HG03108 (cell line): ENCODE data around the gene SEC16B.

Experiments
- ATAC-seq: cut with Tn5 transposase; IDR thresholded peaks from one replicate; pipeline ENCODE4 v1.9.1; 2021; ENCODE audit warnings: moderate library complexity; ENCODE audit not compliant: unreplicated experiment

SEC16B gene

DNA sequence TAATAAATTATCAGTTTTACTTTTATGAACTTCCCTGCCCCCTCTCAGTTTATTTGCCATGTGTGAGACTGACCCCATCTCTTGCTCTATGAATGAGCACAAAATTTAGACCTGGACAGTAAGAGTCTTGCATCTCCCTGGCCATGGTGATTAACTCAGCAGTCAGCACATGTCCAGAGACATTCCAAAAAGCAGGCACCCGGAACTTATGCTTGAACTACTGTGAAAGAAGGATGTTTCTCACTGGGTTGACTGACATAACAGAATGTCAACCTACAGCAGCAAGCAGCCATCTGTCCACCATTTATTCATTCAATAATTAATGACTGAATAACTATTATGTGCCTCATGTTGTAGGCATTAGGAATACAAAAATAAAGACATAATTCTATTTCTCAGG is 11.3 kb upstream of the SEC16B start:
- ATAC-seq: no peak

DNA sequence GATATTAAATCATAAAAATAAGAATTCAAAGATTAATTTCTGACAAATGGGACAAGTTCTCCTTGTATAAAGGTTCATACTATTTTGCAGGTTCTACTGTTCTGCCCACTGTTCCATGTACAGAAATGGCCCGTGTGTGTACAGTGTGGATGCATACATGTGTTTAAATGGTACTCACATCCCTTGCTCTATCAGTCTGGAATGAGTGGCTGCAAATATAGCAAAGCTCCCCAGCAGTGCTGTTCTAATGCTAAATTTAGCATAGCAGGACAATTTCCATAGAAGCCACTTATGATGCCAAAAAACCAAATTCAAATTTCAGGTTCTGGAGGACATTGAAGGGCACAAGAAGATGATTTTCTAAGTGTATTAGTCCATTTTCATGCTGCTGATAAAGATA is 9.4 kb upstream of the SEC16B start:
- no peak for ATAC-seq

- no peak for ATAC-seq
These were observed 8.7 kb upstream of the SEC16B start for GRCh38 chr1:177978530-177978929.

- no peak for ATAC-seq
These were observed 7.3 kb upstream of the SEC16B start for GRCh38 chr1:177977141-177977540.

GRCh38 chr1:177976596-177976995 is 6.7 kb upstream of the SEC16B start:
- ATAC-seq: no peak

DNA sequence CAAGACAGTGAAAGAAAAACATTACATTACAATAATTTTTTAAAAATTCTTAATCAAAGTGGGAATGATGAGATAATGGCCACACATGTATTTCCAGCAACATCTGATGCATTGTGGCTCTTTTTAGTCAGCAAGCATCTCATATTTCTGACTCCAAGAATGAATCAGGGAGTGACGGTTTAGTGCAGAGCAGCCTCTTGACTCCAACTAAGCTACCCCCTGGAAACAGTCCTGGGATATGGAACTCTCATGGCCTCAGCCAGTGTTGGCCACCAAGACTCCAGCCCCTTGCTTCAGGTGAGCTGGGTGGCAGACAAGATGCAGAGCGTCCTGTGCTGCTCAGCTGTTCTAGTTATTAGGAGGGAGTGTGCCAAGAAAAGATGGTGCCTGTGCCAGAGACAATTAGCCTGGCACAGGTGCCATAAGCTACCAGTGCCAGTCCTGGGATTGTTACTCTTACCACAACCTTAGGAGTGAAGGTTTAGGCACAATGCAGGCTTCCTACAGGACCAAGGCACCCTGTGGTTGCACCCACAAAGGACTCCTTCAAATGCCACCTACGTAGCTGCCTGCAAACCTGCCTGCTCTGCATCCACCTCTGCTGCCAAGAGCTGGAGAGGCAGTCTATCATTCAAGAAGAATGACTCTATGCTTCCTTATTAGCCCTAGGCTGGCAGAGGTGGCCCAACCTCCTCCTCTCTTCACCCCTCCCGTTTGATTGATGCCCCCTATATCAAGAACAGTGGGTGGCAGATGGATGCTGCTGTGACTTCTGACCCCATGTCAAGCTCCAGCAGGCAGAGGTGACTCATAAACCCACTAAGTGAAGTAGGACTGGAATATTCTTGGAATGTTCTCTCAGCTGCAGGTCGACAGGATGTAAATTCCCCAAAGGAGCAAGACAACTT is 6.0 kb upstream of the SEC16B start:
- no peak for ATAC-seq

DNA sequence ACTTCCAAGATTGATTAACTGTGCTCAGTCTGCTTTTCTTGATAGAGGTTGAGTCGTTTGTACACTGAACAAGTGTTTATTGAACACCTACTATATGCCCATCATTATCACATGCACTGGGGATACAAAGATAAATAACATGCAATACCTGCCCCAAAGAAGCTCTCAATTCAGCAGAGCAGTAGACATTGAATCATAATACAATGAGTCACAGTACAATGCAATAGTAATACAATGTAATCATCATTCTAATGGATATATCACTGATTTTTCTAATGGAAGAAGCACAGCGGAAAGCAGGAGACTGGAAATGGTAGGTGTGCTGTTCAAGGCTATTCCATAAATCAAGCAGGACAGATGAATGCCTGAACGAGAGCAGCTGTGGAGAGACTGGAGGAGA is 3.7 kb upstream of the SEC16B start:
- ATAC-seq: no peak

- ATAC-seq: no peak
These were observed 749 bp downstream of the SEC16B start for GRCh38 chr1:177969109-177969508.

DNA sequence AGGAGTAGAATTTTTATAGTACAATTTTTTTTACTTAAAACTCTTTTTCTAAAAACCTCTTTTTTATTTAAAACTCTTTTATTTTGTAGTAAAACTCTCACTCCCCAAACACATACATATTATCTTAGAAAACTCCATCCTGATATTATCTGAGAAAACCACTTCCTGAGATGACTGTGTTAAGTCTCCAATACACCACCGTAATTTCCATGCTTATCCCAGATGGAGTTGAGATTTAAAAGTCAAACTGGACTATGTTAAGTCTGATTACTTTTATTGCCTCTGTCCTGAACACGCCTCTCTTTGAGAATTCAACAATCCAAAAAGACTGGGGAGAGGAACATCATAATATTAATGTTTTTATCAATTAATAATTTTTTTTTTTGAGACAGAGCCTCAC is 3.7 kb downstream of the SEC16B start:
- no peak for ATAC-seq

GRCh38 chr1:177965293-177965692 is 4.6 kb downstream of the SEC16B start:
- ATAC-seq: no peak

DNA sequence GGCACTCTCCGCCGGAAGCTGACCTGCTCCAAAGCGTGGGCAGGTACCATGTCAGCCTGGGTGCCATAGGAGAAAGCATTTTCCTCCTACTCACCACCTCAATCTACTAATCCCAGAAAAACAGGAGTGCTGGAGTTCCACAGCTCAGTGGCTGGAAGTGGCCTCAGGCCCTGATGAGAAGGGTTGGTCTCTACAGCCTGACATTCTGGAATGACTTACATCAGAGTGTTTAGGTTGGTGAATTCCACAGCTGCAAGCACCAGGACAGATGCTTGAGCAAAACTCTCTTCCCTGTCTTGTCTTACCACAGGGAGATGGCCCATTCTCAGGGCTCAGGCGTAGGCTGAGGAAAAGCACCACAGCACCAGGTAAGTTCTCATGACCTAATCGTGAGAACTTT is 5.5 kb downstream of the SEC16B start:
- no peak for ATAC-seq

DNA sequence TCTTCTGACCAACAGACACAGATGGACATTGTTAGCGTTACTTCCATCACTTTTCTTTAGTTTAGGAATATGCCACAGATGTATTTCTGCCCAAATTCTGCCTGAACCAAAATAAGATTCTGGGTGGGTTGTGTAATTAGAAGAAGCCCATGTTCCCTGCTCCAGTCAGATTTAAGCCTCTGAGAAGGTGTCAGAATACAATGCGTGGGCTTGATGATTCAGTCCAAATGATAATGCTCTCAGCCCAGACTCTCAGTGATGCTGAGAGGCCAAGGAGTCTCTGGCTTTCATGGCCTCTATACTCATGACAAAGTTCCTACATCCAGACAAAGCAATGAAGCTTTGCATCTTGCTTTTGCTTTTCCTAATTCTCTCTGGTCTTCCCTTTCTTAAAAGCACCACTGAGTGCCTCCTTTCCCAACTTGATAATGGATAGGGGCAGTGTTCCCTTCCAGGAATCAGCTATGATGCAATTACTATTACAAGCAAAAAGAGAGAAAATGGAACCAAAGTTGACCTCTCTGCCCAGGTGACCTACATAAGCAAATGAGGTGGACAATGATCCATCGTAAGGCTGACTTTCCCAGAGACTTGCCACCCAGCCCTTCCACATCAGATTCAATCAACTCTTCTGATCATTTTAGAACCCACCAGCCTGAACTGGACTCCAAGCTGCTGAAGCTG is 8.8 kb downstream of the SEC16B start:
- ATAC-seq: no peak

DNA sequence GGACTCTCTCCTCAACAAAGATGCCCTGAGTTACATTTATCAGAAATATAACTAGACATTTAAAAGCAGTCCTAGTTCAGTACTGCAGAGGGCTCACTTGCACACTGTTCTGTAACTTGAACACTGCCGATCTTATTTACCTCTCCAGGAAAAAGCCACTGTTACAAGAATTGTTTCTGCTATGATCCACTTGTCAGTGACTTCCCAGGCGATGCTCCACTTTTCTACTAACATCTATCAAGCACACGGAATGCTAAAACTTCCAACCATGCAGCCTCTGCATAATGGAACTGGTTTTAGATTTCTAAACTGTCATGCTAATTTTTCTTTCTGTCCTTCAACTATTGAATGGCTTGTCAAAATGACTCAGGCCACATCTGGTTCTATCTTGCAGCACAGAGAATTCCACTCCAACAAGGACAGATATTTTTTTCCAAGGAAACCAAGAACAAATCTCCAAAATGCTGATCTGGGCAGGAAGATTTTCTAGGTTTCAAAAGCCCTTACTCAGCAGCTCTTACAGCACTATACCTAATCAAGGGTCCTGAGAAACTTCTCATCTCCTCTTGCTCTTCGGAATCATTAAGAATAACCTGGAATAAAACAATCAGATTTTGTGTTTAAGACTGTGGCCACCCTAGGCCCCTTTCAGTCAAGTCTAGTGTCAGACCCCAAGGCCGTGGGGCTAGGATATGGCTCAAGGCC is 9.9 kb downstream of the SEC16B start:
- ATAC-seq: no peak

- no peak for ATAC-seq
These were observed 11.8 kb downstream of the SEC16B start for GRCh38 chr1:177958092-177958491.

- ATAC-seq: no peak
These were observed 15.8 kb downstream of the SEC16B start for GRCh38 chr1:177954076-177954475.

DNA sequence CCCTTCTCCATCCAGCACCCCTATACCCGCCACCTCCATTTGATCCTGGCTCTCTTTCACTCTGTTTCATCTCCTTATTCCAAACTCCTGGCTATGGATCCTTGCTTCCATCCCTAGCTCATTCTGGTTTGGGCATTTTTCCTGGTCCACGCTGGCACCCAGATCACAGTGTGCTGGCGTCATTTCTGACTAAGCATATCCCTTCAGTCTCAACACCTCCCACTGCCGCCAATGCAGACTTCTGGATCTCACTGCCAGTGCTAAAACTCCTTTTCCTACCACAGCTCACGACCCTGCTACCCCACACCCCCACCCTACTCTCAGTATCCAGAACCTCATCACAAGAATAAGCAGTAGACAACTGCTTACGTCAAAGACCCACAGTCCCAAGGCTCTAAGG is 16.3 kb downstream of the SEC16B start:
- no peak for ATAC-seq

DNA sequence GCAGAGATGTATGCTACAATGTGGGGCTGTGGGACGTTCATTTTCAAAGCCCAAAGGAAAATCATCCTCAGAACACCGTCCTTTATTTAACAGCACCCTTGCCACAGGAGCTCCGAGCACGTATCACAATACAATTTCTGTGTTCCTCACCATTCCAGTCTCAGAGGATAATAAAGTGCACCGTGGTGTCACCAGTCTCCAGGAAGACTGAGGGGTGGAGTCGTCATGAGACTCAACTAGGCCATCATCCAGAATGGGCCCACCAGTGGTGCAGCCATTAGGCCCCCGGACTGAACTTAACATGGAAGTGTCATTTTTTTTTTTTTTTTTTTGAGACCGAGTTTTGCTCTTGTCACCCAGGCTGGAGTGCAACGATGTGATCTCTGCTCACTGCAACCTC is 17.2 kb downstream of the SEC16B start:
- no peak for ATAC-seq

GRCh38 chr1:177952249-177952648 is 17.6 kb downstream of the SEC16B start:
- no peak for ATAC-seq

DNA sequence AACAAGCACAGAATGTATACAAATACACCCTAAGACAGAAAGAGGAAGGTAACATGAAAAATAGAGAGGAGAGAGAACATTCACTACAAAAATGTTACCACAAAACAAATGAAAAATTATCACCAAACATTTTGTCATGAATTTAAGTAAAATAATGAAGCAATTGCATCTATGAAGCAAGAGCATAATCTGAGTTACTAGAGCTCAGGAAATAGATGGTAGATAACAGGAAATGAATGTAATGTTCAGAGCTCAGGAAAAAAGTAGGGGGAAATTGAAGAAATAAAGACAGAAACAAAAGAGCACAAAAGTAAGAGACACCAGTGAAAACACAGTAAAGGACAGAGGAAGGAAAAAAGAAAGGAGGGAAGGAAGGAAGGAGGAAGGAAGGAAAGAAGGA is 19.4 kb downstream of the SEC16B start:
- ATAC-seq: no peak

GRCh38 chr1:177948336-177948972 is 21.4 kb downstream of the SEC16B start:
- ATAC-seq: no peak

GRCh38 chr1:177947623-177948022 is 22.2 kb downstream of the SEC16B start:
- ATAC-seq: no peak
